HG03469 (cell line): ENCODE results near the gene TMEM134.

ENCODE experiments used
- ATAC-seq: cut with Tn5 transposase; IDR thresholded peaks from one replicate; pipeline ENCODE4 v1.9.1; 2021; ENCODE audit warnings: mild to moderate bottlenecking, moderate library complexity, moderate number of reproducible peaks; ENCODE audit not compliant: unreplicated experiment

TMEM134 gene

GRCh38 chr11:67500831-67501715 is 32.0 kb upstream of the TMEM134 start:
- no peak for ATAC-seq

DNA sequence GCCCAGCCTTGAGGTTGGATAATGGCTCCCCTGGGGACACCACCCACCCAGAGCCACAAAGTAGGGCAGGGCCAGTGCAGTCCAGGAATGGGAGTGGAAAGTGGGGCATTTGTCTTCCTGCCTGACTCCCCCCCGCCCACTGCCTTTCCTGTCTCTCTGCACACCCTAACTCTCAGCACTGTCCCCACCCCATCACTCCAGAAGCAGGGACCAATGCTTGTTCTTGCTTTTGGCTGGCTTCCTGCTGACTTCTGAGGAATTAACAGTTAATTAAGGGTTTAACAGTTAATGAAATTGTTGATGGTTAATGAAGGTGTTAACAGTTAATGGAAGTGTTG is 31.4 kb upstream of the TMEM134 start:
- no peak for ATAC-seq

- no peak for ATAC-seq
These were observed 30.9 kb upstream of the TMEM134 start for GRCh38 chr11:67499808-67500483.

GRCh38 chr11:67498544-67498972 is 29.5 kb upstream of the TMEM134 start:
- no peak for ATAC-seq

- no peak for ATAC-seq
These were observed 28.7 kb upstream of the TMEM134 start for GRCh38 chr11:67497656-67498291.

GRCh38 chr11:67496113-67496512 is 27.1 kb upstream of the TMEM134 start:
- no peak for ATAC-seq

DNA sequence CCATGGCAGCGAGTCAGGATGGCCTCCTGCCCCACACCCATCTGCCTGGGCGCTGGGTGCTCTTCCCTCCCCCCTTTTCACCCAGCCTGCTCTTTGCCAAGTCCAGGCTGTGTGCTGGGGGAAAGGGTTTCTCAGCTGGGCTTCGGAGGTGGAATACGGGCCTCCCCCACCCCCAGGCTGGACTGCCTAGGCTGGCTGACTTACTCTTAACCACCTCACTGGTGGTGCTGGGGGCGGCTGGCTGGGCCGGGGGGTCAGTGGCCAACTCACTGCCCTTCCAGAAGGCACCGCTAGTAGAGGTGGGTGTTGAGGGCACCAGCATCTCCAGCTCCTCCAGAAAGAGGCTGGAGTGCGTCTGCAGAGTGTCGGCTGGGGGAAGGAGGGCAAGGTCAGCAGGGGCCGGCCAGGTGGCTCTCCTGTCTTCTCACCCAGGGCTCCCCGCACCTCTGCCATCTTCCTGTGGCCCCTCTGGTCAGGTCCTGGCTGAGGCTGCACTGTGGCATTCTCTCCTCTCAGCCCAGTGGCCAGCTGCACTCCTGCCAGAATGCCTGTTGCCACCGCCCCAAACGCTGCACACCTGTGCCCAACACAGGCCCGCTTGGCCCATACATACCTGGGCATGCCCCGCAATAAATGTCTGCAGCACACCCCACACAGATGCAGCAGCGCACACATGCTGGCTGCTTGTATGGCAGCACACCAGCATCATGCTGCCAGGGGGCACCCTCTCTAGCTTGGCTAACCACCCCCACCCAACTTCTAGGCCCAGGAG is 26.4 kb upstream of the TMEM134 start:
- ATAC-seq: no peak

DNA sequence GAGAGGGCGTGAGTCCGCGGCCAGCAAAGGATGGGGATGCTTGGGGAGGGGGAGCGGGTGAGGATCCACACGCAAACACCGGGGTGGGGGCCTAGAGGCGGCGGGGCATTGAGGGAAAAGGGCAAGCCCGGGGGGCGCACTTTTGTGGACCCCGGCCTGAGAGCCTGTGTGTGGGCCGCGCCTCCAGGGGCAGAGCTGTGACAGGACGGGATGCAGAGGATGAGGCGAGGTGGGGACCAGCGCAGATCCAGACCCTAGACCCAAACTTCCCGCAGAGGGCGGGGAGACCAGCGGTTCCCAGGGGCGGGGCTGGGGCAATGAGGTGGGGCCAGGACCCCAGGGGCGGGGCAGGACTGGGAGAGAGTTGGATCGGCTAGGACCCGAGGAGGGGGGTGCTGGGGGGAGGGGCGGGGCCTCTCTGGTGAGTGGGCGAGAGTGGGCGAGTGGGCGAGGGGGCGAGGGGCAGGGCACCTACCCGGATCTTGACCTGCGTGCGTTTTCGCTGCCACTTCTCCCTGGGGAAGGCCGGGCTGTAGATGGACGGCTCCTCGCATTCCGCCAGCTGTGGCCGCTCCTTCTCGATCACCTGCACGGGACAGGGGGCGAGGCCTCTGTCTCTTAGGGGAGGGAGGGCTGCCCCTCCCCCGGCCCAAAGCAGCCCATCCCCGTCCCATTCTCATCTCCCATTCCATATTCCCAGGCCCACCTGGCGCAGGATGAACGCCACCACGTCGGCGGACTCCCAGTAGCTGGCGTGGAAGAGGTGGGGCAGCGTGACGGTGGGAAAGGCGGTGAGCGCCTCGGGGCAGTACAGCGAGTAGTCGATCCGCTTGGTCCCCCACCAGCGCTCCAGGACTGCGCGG is 25.6 kb upstream of the TMEM134 start:
- ATAC-seq: no peak

GRCh38 chr11:67493548-67494370 is 24.7 kb upstream of the TMEM134 start:
- no peak for ATAC-seq

DNA sequence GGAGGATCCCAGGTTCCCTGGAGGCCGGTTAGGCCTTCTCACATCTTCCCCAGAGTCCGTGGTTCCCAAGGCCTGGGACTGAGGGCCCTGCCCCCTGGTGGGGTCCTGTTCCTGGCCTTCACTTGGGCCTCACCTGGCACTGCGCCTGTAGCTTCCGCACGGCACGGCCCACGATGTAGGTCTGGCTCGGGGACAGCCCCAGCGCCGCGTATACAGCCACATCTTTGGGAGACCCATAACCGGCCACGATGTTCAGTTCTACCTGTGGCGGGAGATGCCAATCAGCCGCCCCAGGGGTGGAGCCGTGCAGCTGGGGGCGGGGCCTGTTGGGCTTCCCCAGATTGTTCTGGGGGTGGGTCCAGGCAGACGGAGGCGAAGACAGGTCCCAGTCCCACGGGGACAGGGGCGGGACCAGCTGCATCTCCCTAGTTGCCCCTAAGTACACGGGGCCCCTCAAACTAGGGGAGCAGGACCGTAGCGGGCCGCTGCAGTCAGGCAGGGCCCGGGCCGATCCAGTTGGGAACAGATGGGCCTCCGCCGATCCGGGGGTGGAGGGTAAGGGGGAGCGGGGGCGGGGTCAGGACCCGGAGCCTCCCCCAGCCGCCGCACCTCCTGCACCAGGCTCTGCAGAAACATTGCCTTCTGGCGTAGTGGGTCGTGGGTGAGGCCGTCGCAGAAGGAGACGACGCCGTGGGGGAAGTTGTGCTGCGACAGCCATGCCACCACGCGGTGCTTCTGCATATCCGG is 23.9 kb upstream of the TMEM134 start:
- no peak for ATAC-seq

- ATAC-seq: no peak
These were observed 23.1 kb upstream of the TMEM134 start for GRCh38 chr11:67492069-67492727.

DNA sequence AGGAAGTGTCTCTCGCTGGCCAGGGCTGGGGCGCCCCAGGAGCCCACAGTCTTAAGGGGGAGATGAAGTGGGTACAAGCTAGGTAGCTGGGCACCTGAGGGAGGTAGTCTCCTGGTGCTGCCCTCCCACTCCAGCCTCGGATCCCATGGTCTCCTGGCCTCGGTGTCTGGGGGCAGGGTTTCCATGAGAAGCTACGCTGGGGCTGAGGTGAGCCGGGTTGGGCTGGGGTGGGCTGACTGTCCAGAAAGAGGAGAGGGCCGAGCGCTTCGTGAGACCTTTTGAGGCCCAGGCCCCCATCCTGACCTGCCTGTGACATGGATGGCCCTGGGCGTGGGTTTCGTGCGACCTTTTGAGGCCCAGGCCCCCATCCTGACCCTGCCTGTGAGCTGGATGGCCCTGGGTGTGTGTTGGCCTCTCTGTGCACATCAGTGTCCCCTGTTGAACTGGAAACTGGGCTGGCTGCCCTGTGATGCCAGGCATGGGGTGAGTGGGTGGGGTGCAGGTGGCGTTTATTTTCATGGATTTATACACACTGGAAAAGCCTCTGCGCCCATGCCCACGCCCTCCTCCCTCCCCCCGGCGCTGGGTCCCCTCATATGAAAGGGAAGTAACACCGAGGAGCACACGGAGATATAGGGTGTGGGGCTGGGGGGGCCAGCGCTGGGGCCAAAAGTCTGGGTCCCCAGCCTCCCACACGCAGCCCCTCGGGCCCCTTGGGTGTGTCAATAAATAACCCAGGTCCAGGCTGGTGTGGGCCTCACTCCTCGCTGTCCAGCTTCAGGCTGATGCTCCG is 22.4 kb upstream of the TMEM134 start:
- no peak for ATAC-seq

DNA sequence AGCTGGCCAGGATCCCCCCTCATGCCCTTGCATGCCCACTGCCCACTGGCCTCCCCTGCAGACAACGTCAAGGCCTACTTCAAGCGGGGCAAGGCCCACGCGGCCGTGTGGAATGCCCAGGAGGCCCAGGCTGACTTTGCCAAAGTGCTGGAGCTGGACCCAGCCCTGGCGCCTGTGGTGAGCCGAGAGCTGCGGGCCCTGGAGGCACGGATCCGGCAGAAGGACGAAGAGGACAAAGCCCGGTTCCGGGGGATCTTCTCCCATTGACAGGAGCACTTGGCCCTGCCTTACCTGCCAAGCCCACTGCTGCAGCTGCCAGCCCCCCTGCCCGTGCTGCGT is 21.6 kb upstream of the TMEM134 start:
- ATAC-seq: no peak

GRCh38 chr11:67489885-67490726 is 21.1 kb upstream of the TMEM134 start:
- ATAC-seq: no peak

DNA sequence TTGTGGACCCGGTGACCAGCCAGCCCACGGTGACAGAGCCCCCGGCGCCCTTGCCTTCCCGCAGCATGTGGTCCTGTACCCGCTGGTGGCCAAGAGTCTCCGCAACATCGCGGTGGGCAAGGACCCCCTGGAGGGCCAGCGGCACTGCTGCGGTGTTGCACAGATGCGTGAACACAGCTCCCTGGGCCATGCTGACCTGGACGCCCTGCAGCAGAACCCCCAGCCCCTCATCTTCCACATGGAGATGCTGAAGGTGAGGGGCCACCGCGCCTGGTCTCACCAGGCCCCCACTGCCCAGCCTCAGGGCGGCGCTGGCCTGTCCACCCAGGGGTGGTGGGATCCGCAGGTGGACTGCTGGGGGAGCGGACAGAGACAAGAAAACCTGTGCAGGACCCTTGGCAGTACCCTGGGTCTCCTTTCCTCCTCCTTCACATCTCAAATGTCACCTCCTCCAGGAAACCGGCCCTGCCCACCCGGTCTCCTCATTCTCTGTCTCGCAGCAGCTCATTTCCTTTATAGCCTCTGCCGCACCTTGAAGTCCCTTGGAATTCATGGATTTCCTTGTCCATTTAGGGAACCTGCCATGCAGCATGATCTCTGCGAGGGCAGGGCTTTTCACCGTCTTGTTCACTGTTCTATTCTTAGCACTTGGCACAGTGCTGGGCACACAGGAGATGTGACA is 20.3 kb upstream of the TMEM134 start:
- ATAC-seq: no peak
